HepG2 (cell line): ENCODE data around the gene TMC4. TPM values are rescaled to one million over a fixed set of nuclear protein-coding genes. Genes with fewer than 3 reads are reported as not detected.

Source experiments
- ETV6 ChIP-seq: sonication (generic); formaldehyde crosslinking; conservative IDR thresholded peaks from 2 replicates; pipeline ENCODE4 v1.4.0; 2020; ENCODE audit warnings: missing genetic modification reagents
- GATAD2A ChIP-seq: IDR thresholded peaks from 2 replicates; pipeline ENCODE4 v1.6.1; 2016
- GMEB1 ChIP-seq: sonication (generic); formaldehyde crosslinking; IDR thresholded peaks from 2 replicates; pipeline ENCODE4 v1.5.1; 2020; ENCODE audit warnings: missing genetic modification reagents, mild to moderate bottlenecking, borderline replicate concordance
- LCORL ChIP-seq, 2 experiments: fragments of 450-650 bp in 1 of 2; sonication (generic) in 1 of 2; formaldehyde crosslinking in 1 of 2; IDR thresholded peaks; 2 replicates each; pipeline versions ENCODE4 v1.5.0 to v1.6.1; 2017 to 2020; ENCODE audit warnings: antibody characterized with exemption in 1 of 2, missing genetic modification reagents in 1 of 2
- MBD4 ChIP-seq: IDR thresholded peaks from 2 replicates; pipeline ENCODE4 v1.6.1; 2012; ENCODE audit warnings: low read length, inconsistent platforms, borderline replicate concordance
- MYNN ChIP-seq: sonication (generic); formaldehyde crosslinking; IDR thresholded peaks from 2 replicates; pipeline ENCODE4 v1.4.0; 2020; ENCODE audit warnings: mild to moderate bottlenecking, low read depth, missing genetic modification reagents
- PHB2 ChIP-seq: fragments of 450-650 bp; IDR thresholded peaks from 2 replicates; pipeline ENCODE4 v1.6.1; 2018; ENCODE audit not compliant: partially characterized antibody
- RFX1 ChIP-seq: fragments of 450-650 bp; IDR thresholded peaks from 2 replicates; pipeline ENCODE4 v1.6.1; 2017
- SALL1 ChIP-seq: sonication (generic); formaldehyde crosslinking; IDR thresholded peaks from 2 replicates; pipeline ENCODE4 v1.8.0; 2022; ENCODE audit warnings: mild to moderate bottlenecking, missing genetic modification reagents
- U2AF2 ChIP-seq: fragments of 200-400 bp; formaldehyde crosslinking; IDR thresholded peaks from 2 replicates; pipeline ENCODE4 v1.6.1; 2017; ENCODE audit warnings: low read depth, mild to moderate bottlenecking, low read length
- WIZ ChIP-seq: sonication (generic); formaldehyde crosslinking; IDR thresholded peaks from 2 replicates; pipeline ENCODE4 v1.5.1; 2020; ENCODE audit warnings: mild to moderate bottlenecking, missing genetic modification reagents
- XRCC5 ChIP-seq: fragments of 200-400 bp; formaldehyde crosslinking; optimal IDR thresholded peaks from 2 replicates; pipeline ENCODE3; 2017; ENCODE audit warnings: mild to moderate bottlenecking, low read length
- ZFY ChIP-seq: sonication (generic); formaldehyde crosslinking; IDR thresholded peaks from 2 replicates; pipeline ENCODE4 v1.4.0; 2020; ENCODE audit warnings: missing genetic modification reagents
- ZNF629 ChIP-seq: sonication (generic); formaldehyde crosslinking; conservative IDR thresholded peaks from 2 replicates; pipeline ENCODE4 v1.5.0; 2020; ENCODE audit warnings: missing genetic modification reagents
- ZNF674 ChIP-seq: sonication (generic); formaldehyde crosslinking; IDR thresholded peaks from 2 replicates; pipeline ENCODE4 v1.5.0; 2020; ENCODE audit warnings: low read depth, mild to moderate bottlenecking, missing genetic modification reagents
- polyA plus RNA-seq, 8 experiments: library from polyadenylated mRNA; depleted of rRNA in 3 of 8; stranded (reverse) in 7 of 8; unstranded in 1 of 8; fragments of >200 nt; fragmentation: Illumina TruSeq in 4 of 8; extraction: Trizol in 4 of 8; gene quantifications; 2 replicates each; pipeline versions ENCODE4 v1.2.1 to v1.2.3, GENCODE V29; 2011 to 2016; ENCODE audit warnings: low read depth in 4 of 8, missing spikeins in 1 of 8, mixed read lengths in 1 of 8; ENCODE audit not compliant: insufficient read depth in 1 of 8
- total RNA-seq, 5 experiments: library from RNA; depleted of rRNA; stranded (reverse); fragments of >200 nt; fragmentation: Illumina TruSeq; extraction: Trizol; gene quantifications; 2 replicates each; pipeline ENCODE4 v1.2.3, GENCODE V29; 2016; ENCODE audit warnings: low read depth in 1 of 5
- TF ChIP-seq, protein P1 (sequence below): sonication (generic); formaldehyde crosslinking; IDR thresholded peaks from 2 replicates; pipeline ENCODE4 v1.5.1; 2020; ENCODE audit warnings: mild to moderate bottlenecking, missing genetic modification reagents, moderate library complexity
- TF ChIP-seq, protein P2 (sequence below): sonication (generic); formaldehyde crosslinking; IDR thresholded peaks from 2 replicates; pipeline ENCODE4 v1.4.0; 2020; ENCODE audit warnings: missing genetic modification reagents, borderline replicate concordance
- TF ChIP-seq, protein P3 (sequence below): sonication (generic); formaldehyde crosslinking; IDR thresholded peaks from 2 replicates; pipeline ENCODE4 v1.4.0; 2020; ENCODE audit warnings: mild to moderate bottlenecking, missing genetic modification reagents

TMC4 gene
- total and polyA plus RNA-seq, 2 of the 13 experiments (the other 11 are each of a cell fraction or from before 2014, with no cell fraction given), result 0.13 to 0.24 TPM

DNA sequence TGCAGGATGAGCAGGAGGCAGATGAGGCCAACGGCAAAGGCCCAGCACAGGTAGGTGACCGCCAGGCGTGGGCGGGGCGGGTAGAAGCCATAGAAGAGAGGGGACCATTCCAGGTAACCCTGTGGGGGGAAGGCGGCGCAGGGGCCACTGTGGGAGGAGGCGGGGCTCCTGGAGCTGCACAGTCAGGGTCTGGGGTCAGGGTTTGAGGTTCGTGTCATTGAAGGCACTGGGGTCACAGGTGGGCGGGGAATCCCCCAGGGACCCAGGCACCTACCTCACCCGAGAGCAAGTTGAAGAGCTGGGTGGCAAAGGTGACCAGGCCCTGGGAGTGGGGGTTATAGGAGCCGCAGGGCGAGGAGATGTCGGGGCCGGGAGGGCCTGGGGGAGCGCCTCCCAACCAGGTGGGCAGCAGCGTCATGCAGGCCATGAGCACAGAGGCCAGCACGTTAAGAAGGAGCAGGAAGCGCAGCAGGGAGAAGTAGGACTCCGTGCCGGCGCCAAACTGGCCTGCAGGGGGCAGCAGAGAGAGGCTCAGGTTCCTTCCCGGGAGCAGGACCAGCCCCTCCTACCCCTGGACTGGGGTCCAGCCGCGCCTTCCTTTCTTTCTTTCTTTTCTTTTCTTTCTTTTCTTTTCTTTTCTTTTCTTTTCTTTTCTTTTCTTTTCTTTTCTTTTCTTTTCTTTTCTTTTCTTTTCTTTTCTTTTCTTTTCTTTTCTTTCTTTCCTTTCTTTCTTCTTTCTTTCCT is 4.6 kb downstream of the TMC4 start (continued):
- TF ChIP-seq, protein P1, sequence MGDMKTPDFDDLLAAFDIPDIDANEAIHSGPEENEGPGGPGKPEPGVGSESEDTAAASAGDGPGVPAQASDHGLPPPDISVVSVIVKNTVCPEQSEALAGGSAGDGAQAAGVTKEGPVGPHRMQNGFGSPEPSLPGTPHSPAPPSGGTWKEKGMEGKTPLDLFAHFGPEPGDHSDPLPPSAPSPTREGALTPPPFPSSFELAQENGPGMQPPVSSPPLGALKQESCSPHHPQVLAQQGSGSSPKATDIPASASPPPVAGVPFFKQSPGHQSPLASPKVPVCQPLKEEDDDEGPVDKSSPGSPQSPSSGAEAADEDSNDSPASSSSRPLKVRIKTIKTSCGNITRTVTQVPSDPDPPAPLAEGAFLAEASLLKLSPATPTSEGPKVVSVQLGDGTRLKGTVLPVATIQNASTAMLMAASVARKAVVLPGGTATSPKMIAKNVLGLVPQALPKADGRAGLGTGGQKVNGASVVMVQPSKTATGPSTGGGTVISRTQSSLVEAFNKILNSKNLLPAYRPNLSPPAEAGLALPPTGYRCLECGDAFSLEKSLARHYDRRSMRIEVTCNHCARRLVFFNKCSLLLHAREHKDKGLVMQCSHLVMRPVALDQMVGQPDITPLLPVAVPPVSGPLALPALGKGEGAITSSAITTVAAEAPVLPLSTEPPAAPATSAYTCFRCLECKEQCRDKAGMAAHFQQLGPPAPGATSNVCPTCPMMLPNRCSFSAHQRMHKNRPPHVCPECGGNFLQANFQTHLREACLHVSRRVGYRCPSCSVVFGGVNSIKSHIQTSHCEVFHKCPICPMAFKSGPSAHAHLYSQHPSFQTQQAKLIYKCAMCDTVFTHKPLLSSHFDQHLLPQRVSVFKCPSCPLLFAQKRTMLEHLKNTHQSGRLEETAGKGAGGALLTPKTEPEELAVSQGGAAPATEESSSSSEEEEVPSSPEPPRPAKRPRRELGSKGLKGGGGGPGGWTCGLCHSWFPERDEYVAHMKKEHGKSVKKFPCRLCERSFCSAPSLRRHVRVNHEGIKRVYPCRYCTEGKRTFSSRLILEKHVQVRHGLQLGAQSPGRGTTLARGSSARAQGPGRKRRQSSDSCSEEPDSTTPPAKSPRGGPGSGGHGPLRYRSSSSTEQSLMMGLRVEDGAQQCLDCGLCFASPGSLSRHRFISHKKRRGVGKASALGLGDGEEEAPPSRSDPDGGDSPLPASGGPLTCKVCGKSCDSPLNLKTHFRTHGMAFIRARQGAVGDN (CRISPR knock-in tag), result peak; percentile 35
- TF ChIP-seq U2AF2 (peak; percentile 93), MYNN (CRISPR knock-in tag) (no peak), WIZ (no peak), ZNF674 (no peak), LCORL (IDR thresholded peaks at IDR 0.05) (no peak), LCORL (CRISPR knock-in tag; IDR thresholded peaks at IDR 0.05) (no peak), RFX1 (no peak), GMEB1 (CRISPR knock-in tag) (no peak), PHB2 (no peak), ETV6 (CRISPR knock-in tag) (no peak), ZFY (CRISPR knock-in tag) (no peak), SALL1 (CRISPR knock-in tag) (0 out of 2 replicates have a peak, but pooled peaks have one; percentile 32), MBD4 (no peak), XRCC5 (peak; percentile 60), GATAD2A (CRISPR knock-in tag) (peak; percentile 28; the same call in 1 of the 2 replicates), ZNF629 (CRISPR knock-in tag) (no peak)
- TF ChIP-seq, protein P2, sequence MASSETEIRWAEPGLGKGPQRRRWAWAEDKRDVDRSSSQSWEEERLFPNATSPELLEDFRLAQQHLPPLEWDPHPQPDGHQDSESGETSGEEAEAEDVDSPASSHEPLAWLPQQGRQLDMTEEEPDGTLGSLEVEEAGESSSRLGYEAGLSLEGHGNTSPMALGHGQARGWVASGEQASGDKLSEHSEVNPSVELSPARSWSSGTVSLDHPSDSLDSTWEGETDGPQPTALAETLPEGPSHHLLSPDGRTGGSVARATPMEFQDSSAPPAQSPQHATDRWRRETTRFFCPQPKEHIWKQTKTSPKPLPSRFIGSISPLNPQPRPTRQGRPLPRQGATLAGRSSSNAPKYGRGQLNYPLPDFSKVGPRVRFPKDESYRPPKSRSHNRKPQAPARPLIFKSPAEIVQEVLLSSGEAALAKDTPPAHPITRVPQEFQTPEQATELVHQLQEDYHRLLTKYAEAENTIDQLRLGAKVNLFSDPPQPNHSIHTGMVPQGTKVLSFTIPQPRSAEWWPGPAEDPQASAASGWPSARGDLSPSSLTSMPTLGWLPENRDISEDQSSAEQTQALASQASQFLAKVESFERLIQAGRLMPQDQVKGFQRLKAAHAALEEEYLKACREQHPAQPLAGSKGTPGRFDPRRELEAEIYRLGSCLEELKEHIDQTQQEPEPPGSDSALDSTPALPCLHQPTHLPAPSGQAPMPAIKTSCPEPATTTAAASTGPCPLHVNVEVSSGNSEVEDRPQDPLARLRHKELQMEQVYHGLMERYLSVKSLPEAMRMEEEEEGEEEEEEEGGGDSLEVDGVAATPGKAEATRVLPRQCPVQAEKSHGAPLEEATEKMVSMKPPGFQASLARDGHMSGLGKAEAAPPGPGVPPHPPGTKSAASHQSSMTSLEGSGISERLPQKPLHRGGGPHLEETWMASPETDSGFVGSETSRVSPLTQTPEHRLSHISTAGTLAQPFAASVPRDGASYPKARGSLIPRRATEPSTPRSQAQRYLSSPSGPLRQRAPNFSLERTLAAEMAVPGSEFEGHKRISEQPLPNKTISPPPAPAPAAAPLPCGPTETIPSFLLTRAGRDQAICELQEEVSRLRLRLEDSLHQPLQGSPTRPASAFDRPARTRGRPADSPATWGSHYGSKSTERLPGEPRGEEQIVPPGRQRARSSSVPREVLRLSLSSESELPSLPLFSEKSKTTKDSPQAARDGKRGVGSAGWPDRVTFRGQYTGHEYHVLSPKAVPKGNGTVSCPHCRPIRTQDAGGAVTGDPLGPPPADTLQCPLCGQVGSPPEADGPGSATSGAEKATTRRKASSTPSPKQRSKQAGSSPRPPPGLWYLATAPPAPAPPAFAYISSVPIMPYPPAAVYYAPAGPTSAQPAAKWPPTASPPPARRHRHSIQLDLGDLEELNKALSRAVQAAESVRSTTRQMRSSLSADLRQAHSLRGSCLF (CRISPR knock-in tag), result no peak
- TF ChIP-seq, protein P3, sequence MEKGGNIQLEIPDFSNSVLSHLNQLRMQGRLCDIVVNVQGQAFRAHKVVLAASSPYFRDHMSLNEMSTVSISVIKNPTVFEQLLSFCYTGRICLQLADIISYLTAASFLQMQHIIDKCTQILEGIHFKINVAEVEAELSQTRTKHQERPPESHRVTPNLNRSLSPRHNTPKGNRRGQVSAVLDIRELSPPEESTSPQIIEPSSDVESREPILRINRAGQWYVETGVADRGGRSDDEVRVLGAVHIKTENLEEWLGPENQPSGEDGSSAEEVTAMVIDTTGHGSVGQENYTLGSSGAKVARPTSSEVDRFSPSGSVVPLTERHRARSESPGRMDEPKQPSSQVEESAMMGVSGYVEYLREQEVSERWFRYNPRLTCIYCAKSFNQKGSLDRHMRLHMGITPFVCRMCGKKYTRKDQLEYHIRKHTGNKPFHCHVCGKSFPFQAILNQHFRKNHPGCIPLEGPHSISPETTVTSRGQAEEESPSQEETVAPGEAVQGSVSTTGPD (CRISPR knock-in tag), result no peak
